Immature natural killer cell (primary cell): Measurements from ENCODE around the gene NOXO1. TPM values are rescaled to one million over a fixed set of nuclear protein-coding genes. Genes with fewer than 3 reads are reported as not detected.

Source experiments
- DNase-seq, 3 donors: peaks; one replicate each; pipeline ENCODE4 v3.0.0; 2022; ENCODE audit warnings: mixed read lengths in 1 of 3
- H3K27ac Mint-ChIP-seq, 6 donors: one replicate each; pipeline ENCODE4 v1.8.0; 2020; ENCODE audit warnings: mixed read lengths in 6 of 6, mild to moderate bottlenecking in 5 of 6, inconsistent platforms in 4 of 6, moderate library complexity in 3 of 6
- H3K27me3 Mint-ChIP-seq, 3 donors: one replicate each; pipeline ENCODE4 v1.8.0; 2020 to 2021; ENCODE audit warnings: low read depth in 3 of 3, mild to moderate bottlenecking in 3 of 3, mixed read lengths in 3 of 3, moderate library complexity in 3 of 3, inconsistent platforms in 1 of 3
- H3K36me3 Mint-ChIP-seq, 3 donors: one replicate each; pipeline ENCODE4 v1.8.0; 2020; ENCODE audit warnings: mixed read lengths in 3 of 3, inconsistent platforms in 2 of 3, mild to moderate bottlenecking in 2 of 3
- H3K4me1 Mint-ChIP-seq, 2 donors: one replicate each; pipeline ENCODE4 v1.8.0; 2020; ENCODE audit warnings: inconsistent platforms in 2 of 2, mild to moderate bottlenecking in 2 of 2, mixed read lengths in 2 of 2, moderate library complexity in 1 of 2
- H3K4me3 Mint-ChIP-seq, 5 donors: one replicate each; pipeline ENCODE4 v1.8.0; 2020; ENCODE audit warnings: mild to moderate bottlenecking in 5 of 5, mixed read lengths in 5 of 5, inconsistent platforms in 3 of 5, moderate library complexity in 3 of 5
- H3K9me3 Mint-ChIP-seq, 6 donors: one replicate each; pipeline ENCODE4 v1.8.0; 2020; ENCODE audit warnings: mild to moderate bottlenecking in 6 of 6, mixed read lengths in 6 of 6, inconsistent platforms in 4 of 6, moderate library complexity in 3 of 6
- polyA plus RNA-seq, 3 donors: library from polyadenylated mRNA; unstranded; fragments of 300-500 nt; fragmentation: Illumina TruSeq; gene quantifications; one replicate each; pipeline ENCODE4 v1.2.3, GENCODE V29; 2021

The NOXO1 gene
- under 1 TPM in 1 of 3 donors, not detected in 2; 0.17 TPM for polyA plus RNA-seq

- DNase-seq = no peak
- peak within 1 kb of the TSS in 4 of 5 donors; percentile 21 to 76 (median 40) for H3K4me3 Mint-ChIP-seq
- H3K9me3 Mint-ChIP-seq = no peaks in the 10 kb centered on the region
- peaks cover 8 to 22% (median 9%) of the 10 kb centered on the region in 3 donors for H3K27me3 Mint-ChIP-seq
- peaks cover 10% of the 10 kb centered on the region in 2 donors for H3K4me1 Mint-ChIP-seq
- peak within 1 kb of the TSS in 1 of 6 donors; percentile 37 for H3K27ac Mint-ChIP-seq
- H3K36me3 Mint-ChIP-seq = peaks cover 0 to 3% (median 0%) of the 10 kb centered on the region in 3 donors
Measured at GRCh38 chr16:1981398-1981836, at the start of gene NOXO1. Gene NOXO1 (minus strand): TSS chr16:1981469. CDS start chr16:1981179, 290 bp downstream.

GRCh38 chr16:2030036-2030435 lies 48.8 kb upstream of the NOXO1 start:
- H3K9me3 Mint-ChIP-seq = no peaks in the 10 kb centered on the region
- peak overlapping the region in 1 of 6 donors; percentile 12 for H3K27ac Mint-ChIP-seq
- peaks cover 5 to 6% of the 10 kb centered on the region in 2 donors for H3K4me1 Mint-ChIP-seq
- peaks cover 0 to 5% (median 4%) of the 10 kb centered on the region in 3 donors for H3K27me3 Mint-ChIP-seq
- DNase-seq = no peak
- no peaks in the 10 kb centered on the region for H3K36me3 Mint-ChIP-seq
- H3K4me3 Mint-ChIP-seq = no peak overlapping the region

- peaks cover 7% of the 10 kb centered on the region in 2 donors for H3K4me1 Mint-ChIP-seq
- peaks cover 0 to 4% (median 2%) of the 10 kb centered on the region in 3 donors for H3K27me3 Mint-ChIP-seq
- DNase-seq = no peak
- no peaks in the 10 kb centered on the region for H3K9me3 Mint-ChIP-seq
- no peak overlapping the region for H3K4me3 Mint-ChIP-seq
- H3K36me3 Mint-ChIP-seq = no peaks in the 10 kb centered on the region
- H3K27ac Mint-ChIP-seq = no peak overlapping the region
Measured at GRCh38 chr16:2029350-2029749, 48.1 kb upstream of the NOXO1 start.

- Mint-ChIP-seq H3K27ac (no peak overlapping the region), H3K36me3 (no peaks in the 10 kb centered on the region), H3K9me3 (no peaks in the 10 kb centered on the region), H3K27me3 (peaks cover 0 to 4% (median 2%) of the 10 kb centered on the region in 3 donors), H3K4me3 (no peak overlapping the region), H3K4me1 (peaks cover 10 to 11% of the 10 kb centered on the region in 2 donors)
- DNase-seq = no peak
Measured at GRCh38 chr16:2028620-2029220, 47.5 kb upstream of the NOXO1 start.

- Mint-ChIP-seq H3K4me3 (peak overlapping the region in 4 of 5 donors; percentile 79 to 86 (median 81)), H3K9me3 (no peaks in the 10 kb centered on the region), H3K4me1 (peaks cover 13 to 15% of the 10 kb centered on the region in 2 donors), H3K27me3 (peaks cover 2 to 5% (median 2%) of the 10 kb centered on the region in 3 donors), H3K36me3 (no peaks in the 10 kb centered on the region), H3K27ac (no peak overlapping the region)
- no peak for DNase-seq
Measured at GRCh38 chr16:2028146-2028545, 46.9 kb upstream of the NOXO1 start.

GRCh38 chr16:2027024-2028010 lies 46.0 kb upstream of the NOXO1 start:
- DNase-seq = peak; percentile 14 to 28 (median 18)
- no peaks in the 10 kb centered on the region for H3K9me3 Mint-ChIP-seq
- no peaks in the 10 kb centered on the region for H3K36me3 Mint-ChIP-seq
- peak overlapping the region; percentile 79 to 86 (median 82) for H3K4me3 Mint-ChIP-seq
- peaks cover 4 to 10% (median 6%) of the 10 kb centered on the region in 3 donors for H3K27me3 Mint-ChIP-seq
- H3K4me1 Mint-ChIP-seq = peaks cover 19 to 20% of the 10 kb centered on the region in 2 donors
- H3K27ac Mint-ChIP-seq = peak overlapping the region in 2 of 6 donors; percentile 24 to 49

GRCh38 chr16:2026461-2027023 lies 45.3 kb upstream of the NOXO1 start, which contains the start of gene NHERF2:
Gene NHERF2 (plus strand): TSS chr16:2026902. CDS start chr16:2027006, 104 bp downstream.
- no peaks in the 10 kb centered on the region for H3K9me3 Mint-ChIP-seq
- no peaks in the 10 kb centered on the region for H3K36me3 Mint-ChIP-seq
- peaks cover 4 to 12% (median 6%) of the 10 kb centered on the region in 3 donors for H3K27me3 Mint-ChIP-seq
- peaks cover 19 to 20% of the 10 kb centered on the region in 2 donors for H3K4me1 Mint-ChIP-seq
- H3K4me3 Mint-ChIP-seq = peak within 1 kb of the TSS; percentile 79 to 86 (median 82)
- peak in 2 of 3 donors; percentile 22 to 36 for DNase-seq
- H3K27ac Mint-ChIP-seq = peak within 1 kb of the TSS in 3 of 6 donors; percentile 5 to 49 (median 24)

- no peaks in the 10 kb centered on the region for H3K36me3 Mint-ChIP-seq
- DNase-seq = no peak
- H3K4me3 Mint-ChIP-seq = peak overlapping the region; percentile 18 to 65 (median 53)
- no peaks in the 10 kb centered on the region for H3K9me3 Mint-ChIP-seq
- H3K4me1 Mint-ChIP-seq = peaks cover 19 to 20% of the 10 kb centered on the region in 2 donors
- peaks cover 3 to 14% (median 6%) of the 10 kb centered on the region in 3 donors for H3K27me3 Mint-ChIP-seq
- peak overlapping the region in 1 of 6 donors; percentile 5 for H3K27ac Mint-ChIP-seq
Measured at GRCh38 chr16:2025878-2026460, 44.7 kb upstream of the NOXO1 start.

GRCh38 chr16:2025251-2025650 lies 44.0 kb upstream of the NOXO1 start:
- no peaks in the 10 kb centered on the region for H3K36me3 Mint-ChIP-seq
- no peak for DNase-seq
- H3K9me3 Mint-ChIP-seq = no peaks in the 10 kb centered on the region
- H3K4me1 Mint-ChIP-seq = peaks cover 19 to 20% of the 10 kb centered on the region in 2 donors
- no peak overlapping the region for H3K27ac Mint-ChIP-seq
- peaks cover 3 to 14% (median 8%) of the 10 kb centered on the region in 3 donors for H3K27me3 Mint-ChIP-seq
- peak overlapping the region in 2 of 5 donors; percentile 21 to 65 for H3K4me3 Mint-ChIP-seq

GRCh38 chr16:2024032-2024420 lies 42.8 kb upstream of the NOXO1 start:
- Mint-ChIP-seq H3K4me3 (peak overlapping the region in 3 of 5 donors; percentile 50 to 76 (median 69)), H3K36me3 (no peaks in the 10 kb centered on the region), H3K27ac (peak overlapping the region; percentile 1 to 87 (median 64)), H3K27me3 (peaks cover 4 to 14% (median 8%) of the 10 kb centered on the region in 3 donors), H3K9me3 (no peaks in the 10 kb centered on the region), H3K4me1 (peaks cover 19 to 20% of the 10 kb centered on the region in 2 donors)
- no peak for DNase-seq

GRCh38 chr16:2023092-2024031 lies 42.1 kb upstream of the NOXO1 start:
- no peaks in the 10 kb centered on the region for H3K9me3 Mint-ChIP-seq
- H3K27ac Mint-ChIP-seq = peak overlapping the region; percentile 51 to 93 (median 86)
- H3K27me3 Mint-ChIP-seq = peaks cover 8 to 16% (median 9%) of the 10 kb centered on the region in 3 donors
- peaks cover 19 to 20% of the 10 kb centered on the region in 2 donors for H3K4me1 Mint-ChIP-seq
- peak; percentile 93 to 95 (median 93) for DNase-seq
- no peaks in the 10 kb centered on the region for H3K36me3 Mint-ChIP-seq
- peak overlapping the region; percentile 72 to 84 (median 80) for H3K4me3 Mint-ChIP-seq

GRCh38 chr16:2022723-2023091 lies 41.4 kb upstream of the NOXO1 start:
- Mint-ChIP-seq H3K4me3 (peak overlapping the region; percentile 72 to 84 (median 80)), H3K9me3 (no peaks in the 10 kb centered on the region), H3K4me1 (peaks cover 19% of the 10 kb centered on the region in 2 donors), H3K27me3 (peaks cover 10 to 16% (median 11%) of the 10 kb centered on the region in 3 donors), H3K27ac (peak overlapping the region in 1 of 6 donors; percentile 51), H3K36me3 (no peaks in the 10 kb centered on the region)
- no peak for DNase-seq
